Keratinocyte (primary cell): ENCODE measurements around the gene CFAP77. TPM values are rescaled to one million over a fixed set of nuclear protein-coding genes. Genes with fewer than 3 reads are reported as not detected.

Experiments
- DNase-seq: peaks from one replicate; pipeline ENCODE4 v3.0.0-alpha.2; 2011; ENCODE audit warnings: low read depth, missing footprints, low spot score
- FAIRE-seq: peaks from 2 replicates; lab custom pipeline; 2011; peaks lifted over from hg19 to GRCh38; lab: Jason Lieb, UNC
- H2AFZ ChIP-seq: 2 replicates; pipeline ENCODE4 v1.6.0; 2012; ENCODE audit warnings: low read length, control low read depth, inconsistent platforms; ENCODE audit not compliant: control insufficient read depth
- H3K27ac ChIP-seq: 2 replicates; pipeline ENCODE4 v1.5.1; 2011; ENCODE audit warnings: low read length; ENCODE audit not compliant: control insufficient read depth, insufficient read depth
- H3K27me3 ChIP-seq: 3 replicates; pipeline ENCODE4 v1.6.0; 2011; ENCODE audit warnings: low read length; ENCODE audit not compliant: control insufficient read depth, insufficient read depth; ENCODE audit errors: extremely low read depth
- H3K36me3 ChIP-seq, 2 experiments: 2 replicates in 1 of 2; 3 replicates in 1 of 2; pipeline ENCODE4 v1.5.1; 2011; ENCODE audit warnings: low read length in 2 of 2, mild to moderate bottlenecking in 1 of 2; ENCODE audit not compliant: control insufficient read depth in 2 of 2, insufficient read depth in 2 of 2; ENCODE audit errors: extremely low read depth in 1 of 2
- H3K4me1 ChIP-seq: 3 replicates; pipeline ENCODE4 v1.5.1; 2011; ENCODE audit warnings: low read length; ENCODE audit not compliant: control insufficient read depth, insufficient read depth; ENCODE audit errors: extremely low read depth
- H3K4me2 ChIP-seq: 3 replicates; pipeline ENCODE4 v1.6.0; 2011; ENCODE audit warnings: low read depth, low read length; ENCODE audit not compliant: control insufficient read depth, insufficient read depth; ENCODE audit errors: extremely low read depth
- H3K4me3 ChIP-seq, 3 experiments: fragments of 200-600 bp in 1 of 3; sonication (generic) in 1 of 3; 2 replicates in 2 of 3; 3 replicates in 1 of 3; pipeline ENCODE4 v1.5.1; 2011 to 2016; ENCODE audit warnings: low read length in 3 of 3, mild to moderate bottlenecking in 3 of 3, control low read depth in 2 of 3, inconsistent platforms in 1 of 3, low read depth in 1 of 3, mixed read lengths in 1 of 3, mixed run types in 1 of 3, moderate library complexity in 1 of 3; ENCODE audit not compliant: control insufficient read depth in 2 of 3, insufficient read depth in 2 of 3; ENCODE audit errors: extremely low read depth in 1 of 3
- H3K79me2 ChIP-seq: 2 replicates; pipeline ENCODE4 v1.6.0; 2012; ENCODE audit warnings: low read length; ENCODE audit not compliant: control insufficient read depth, insufficient read depth
- H3K9ac ChIP-seq: 3 replicates; pipeline ENCODE4 v1.6.0; 2011; ENCODE audit warnings: low read length; ENCODE audit not compliant: control insufficient read depth, insufficient read depth; ENCODE audit errors: extremely low read depth
- H3K9me1 ChIP-seq: 3 replicates; pipeline ENCODE4 v1.6.0; 2011; ENCODE audit warnings: low read length; ENCODE audit not compliant: control insufficient read depth, insufficient read depth; ENCODE audit errors: extremely low read depth
- H3K9me3 ChIP-seq: 2 replicates; pipeline ENCODE4 v1.5.1; 2012; ENCODE audit warnings: low read depth, low read length; ENCODE audit not compliant: control insufficient read depth
- H4K20me1 ChIP-seq: 3 replicates; pipeline ENCODE4 v1.6.0; 2011; ENCODE audit warnings: low read length; ENCODE audit not compliant: control insufficient read depth, insufficient read depth; ENCODE audit errors: extremely low read depth
- EZH2 ChIP-seq: IDR thresholded peaks from one replicate; pipeline ENCODE4 v1.6.1; 2012; ENCODE audit warnings: inconsistent platforms, mild to moderate bottlenecking, low read length, moderate library complexity
- dilution Hi-C: fragments of 300-500 bp; cut with MboI; formaldehyde crosslinking; loops from one replicate; pipeline ENCODE4 v1.7.0; 2020; ENCODE audit warnings: low sequenced_read_pairs; ENCODE audit not compliant: extremely low pct_ligation_motif_present
- polyA plus RNA-seq, 5 experiments: library from polyadenylated mRNA; depleted of rRNA in 3 of 5; stranded (reverse) in 3 of 5; stranded (forward) in 1 of 5; unstranded in 1 of 5; fragments of >200 nt; gene quantifications; 1 replicate in 1 of 5; 2 replicates in 3 of 5; 3 replicates in 1 of 5; pipeline versions ENCODE4 v1.2.1 to v1.2.3, GENCODE V29; 2011 to 2012; ENCODE audit warnings: missing spikeins in 2 of 5, low read depth in 1 of 5, low replicate concordance in 1 of 5
- TF ChIP-seq, protein P1 (sequence below), 3 experiments: IDR thresholded peaks in 1 of 3; conservative IDR thresholded peaks in 1 of 3; optimal IDR thresholded peaks in 1 of 3; 2 replicates in 2 of 3; 3 replicates in 1 of 3; pipeline versions ENCODE3 to v1.5.1; 2011; ENCODE audit warnings: low read length in 3 of 3, mild to moderate bottlenecking in 3 of 3, moderate library complexity in 2 of 3, control low read depth in 1 of 3, inconsistent platforms in 1 of 3; ENCODE audit not compliant: insufficient read depth in 2 of 3; ENCODE audit errors: extremely low read depth in 1 of 3

The CFAP77 gene
- polyA plus RNA-seq, 1 donor (not counting 4 experiments of a cell fraction or from before 2014, with no cell fraction given) = not detected

DNA sequence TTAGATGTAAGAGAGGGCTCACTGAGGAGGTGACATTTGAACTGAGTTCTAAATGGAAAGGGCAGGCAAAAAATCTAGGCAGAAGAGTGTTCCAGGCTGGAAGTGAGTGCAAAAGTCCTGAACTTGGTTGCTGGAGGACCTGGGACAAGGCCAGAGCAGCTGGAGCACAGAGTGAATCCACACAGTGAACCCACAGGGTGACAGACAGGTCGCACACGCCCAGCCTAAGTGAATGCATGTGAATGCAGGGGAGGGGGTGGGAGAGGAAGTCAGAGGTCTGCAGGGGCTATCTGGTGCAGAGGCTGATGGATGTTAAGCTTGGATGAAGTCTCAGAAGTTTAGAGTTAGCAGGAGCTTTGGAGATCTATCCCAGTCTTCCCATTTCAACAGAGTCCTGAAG lies 2.8 kb upstream of the CFAP77 start:
- Histone ChIP-seq H3K79me2 (peaks cover 14% of the 10 kb centered on the region), H3K9ac (no peak overlapping the region), H3K36me3 (peaks cover 2 to 5% of the 10 kb centered on the region in 2 experiments), H3K4me2 (peak overlapping the region; percentile 97), H3K4me3 (peak overlapping the region in 1 of 3 experiments; percentile 87), H3K27ac (no peak overlapping the region), H3K9me1 (no peaks in the 10 kb centered on the region), H3K4me1 (peaks cover 22% of the 10 kb centered on the region), H4K20me1 (no peaks in the 10 kb centered on the region), H3K9me3 (no peaks in the 10 kb centered on the region), H2AFZ (peak overlapping the region; percentile 95), H3K27me3 (peaks cover 16% of the 10 kb centered on the region)
- no peak for DNase-seq
- dilution Hi-C loops = no loop called here
- TF ChIP-seq, protein P1, sequence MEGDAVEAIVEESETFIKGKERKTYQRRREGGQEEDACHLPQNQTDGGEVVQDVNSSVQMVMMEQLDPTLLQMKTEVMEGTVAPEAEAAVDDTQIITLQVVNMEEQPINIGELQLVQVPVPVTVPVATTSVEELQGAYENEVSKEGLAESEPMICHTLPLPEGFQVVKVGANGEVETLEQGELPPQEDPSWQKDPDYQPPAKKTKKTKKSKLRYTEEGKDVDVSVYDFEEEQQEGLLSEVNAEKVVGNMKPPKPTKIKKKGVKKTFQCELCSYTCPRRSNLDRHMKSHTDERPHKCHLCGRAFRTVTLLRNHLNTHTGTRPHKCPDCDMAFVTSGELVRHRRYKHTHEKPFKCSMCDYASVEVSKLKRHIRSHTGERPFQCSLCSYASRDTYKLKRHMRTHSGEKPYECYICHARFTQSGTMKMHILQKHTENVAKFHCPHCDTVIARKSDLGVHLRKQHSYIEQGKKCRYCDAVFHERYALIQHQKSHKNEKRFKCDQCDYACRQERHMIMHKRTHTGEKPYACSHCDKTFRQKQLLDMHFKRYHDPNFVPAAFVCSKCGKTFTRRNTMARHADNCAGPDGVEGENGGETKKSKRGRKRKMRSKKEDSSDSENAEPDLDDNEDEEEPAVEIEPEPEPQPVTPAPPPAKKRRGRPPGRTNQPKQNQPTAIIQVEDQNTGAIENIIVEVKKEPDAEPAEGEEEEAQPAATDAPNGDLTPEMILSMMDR (optimal IDR thresholded peaks at IDR 0.05 in 1 of 3, IDR thresholded peaks at IDR 0.05 in 1 of 3, conservative IDR thresholded peaks at IDR 0.05 in 1 of 3; ENCODE audit: extremely low read depth in 1 of 3, insufficient read depth in 2 of 3, low read length in 3 of 3) = no peak
- TF ChIP-seq EZH2 = no peak
- no peak for FAIRE-seq

DNA sequence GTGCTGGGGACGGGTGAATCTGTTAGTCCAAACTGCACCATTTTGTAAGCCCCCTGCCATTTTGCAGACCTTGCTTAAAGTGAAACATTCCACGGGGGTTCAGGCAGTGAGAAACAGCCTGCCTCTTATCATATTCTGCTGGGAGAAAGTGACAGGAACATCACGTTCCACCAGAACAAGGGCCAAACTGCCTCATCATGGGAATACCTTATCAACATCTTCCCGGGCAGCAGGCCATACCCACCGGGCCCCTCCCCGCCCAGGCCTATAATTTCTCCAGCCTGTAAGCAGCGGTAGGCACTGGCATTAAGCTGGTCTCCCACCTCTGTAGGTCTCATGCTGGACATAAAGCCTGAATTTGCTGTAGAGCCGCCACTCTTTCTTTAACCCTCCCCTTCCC lies 1.5 kb upstream of the CFAP77 start:
- dilution Hi-C loops = no loop called here
- no peak for DNase-seq
- peaks cover 21% of the 10 kb centered on the region for H3K27me3 ChIP-seq
- no peak overlapping the region for H3K27ac ChIP-seq
- no peak overlapping the region for H2AFZ ChIP-seq
- peaks cover 14% of the 10 kb centered on the region for H3K79me2 ChIP-seq
- TF ChIP-seq EZH2 = no peak
- TF ChIP-seq, protein P1 (optimal IDR thresholded peaks at IDR 0.05 in 1 of 3, IDR thresholded peaks at IDR 0.05 in 1 of 3, conservative IDR thresholded peaks at IDR 0.05 in 1 of 3; ENCODE audit: extremely low read depth in 1 of 3, insufficient read depth in 2 of 3, low read length in 3 of 3) = no peak
- no peak overlapping the region for H3K4me3 ChIP-seq
- no peaks in the 10 kb centered on the region for H3K9me1 ChIP-seq
- peaks cover 0 to 3% of the 10 kb centered on the region in 2 experiments for H3K36me3 ChIP-seq
- H4K20me1 ChIP-seq = no peaks in the 10 kb centered on the region
- H3K4me1 ChIP-seq = peaks cover 22% of the 10 kb centered on the region
- FAIRE-seq = no peak
- H3K9ac ChIP-seq = no peak overlapping the region
- no peaks in the 10 kb centered on the region for H3K9me3 ChIP-seq
- H3K4me2 ChIP-seq = no peak overlapping the region
